DLD1 (cell line): Measurements from ENCODE around the gene TUBB1.
"Not testable (repeated sequence)": the region's sequence is repeated elsewhere in the genome, so short reads cannot be mapped to it uniquely, and the experiment has no call there.

ENCODE experiments used
- in situ Hi-C: cut with HindIII; loops from 2 replicates; pipeline ENCODE4 v1.10.0; 2017; ENCODE audit warnings: low sequenced_read_pairs

TUBB1 gene

GRCh38 chr20:59004763-59005522 is 14.3 kb upstream of the TUBB1 start:
- in situ Hi-C loops, result loop anchor here (5.0 kb wide), 1 partner anchor 63 kb away; no protein-coding TSS in a partner anchor

DNA sequence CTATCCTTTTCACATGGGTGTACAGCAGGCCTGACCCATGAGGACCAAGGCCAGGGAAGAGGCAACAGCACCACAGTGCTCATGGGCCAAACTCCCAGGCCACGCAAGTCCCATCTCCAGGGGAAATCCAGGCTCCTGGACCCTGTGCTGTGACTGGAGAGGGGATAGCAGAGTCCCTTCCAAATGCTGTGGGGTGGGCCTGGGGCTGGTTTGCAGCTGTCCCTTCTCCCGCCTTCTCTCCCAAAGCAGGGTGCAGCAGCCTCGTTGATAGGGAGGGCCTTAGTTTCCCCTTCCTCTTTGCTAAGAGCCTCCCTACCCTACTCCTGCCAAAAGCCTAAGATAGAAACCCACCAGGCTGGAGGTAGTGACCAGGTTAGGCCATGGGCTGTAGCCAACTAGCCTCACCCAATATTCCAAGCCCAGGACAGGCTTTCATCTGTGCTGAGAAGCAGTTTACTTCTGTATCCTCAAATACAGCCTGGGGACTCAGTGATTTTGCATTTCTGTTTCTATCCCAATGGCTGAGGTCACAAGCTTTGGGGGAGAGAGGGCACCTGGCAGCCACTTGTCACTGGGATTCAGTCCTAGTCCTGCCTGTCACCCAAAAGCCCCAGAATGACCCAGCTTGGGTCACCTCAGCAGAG is 13.6 kb upstream of the TUBB1 start:
- in situ Hi-C loops, result loop anchor here (5.0 kb wide), 1 partner anchor 63 kb away; no protein-coding TSS in a partner anchor

DNA sequence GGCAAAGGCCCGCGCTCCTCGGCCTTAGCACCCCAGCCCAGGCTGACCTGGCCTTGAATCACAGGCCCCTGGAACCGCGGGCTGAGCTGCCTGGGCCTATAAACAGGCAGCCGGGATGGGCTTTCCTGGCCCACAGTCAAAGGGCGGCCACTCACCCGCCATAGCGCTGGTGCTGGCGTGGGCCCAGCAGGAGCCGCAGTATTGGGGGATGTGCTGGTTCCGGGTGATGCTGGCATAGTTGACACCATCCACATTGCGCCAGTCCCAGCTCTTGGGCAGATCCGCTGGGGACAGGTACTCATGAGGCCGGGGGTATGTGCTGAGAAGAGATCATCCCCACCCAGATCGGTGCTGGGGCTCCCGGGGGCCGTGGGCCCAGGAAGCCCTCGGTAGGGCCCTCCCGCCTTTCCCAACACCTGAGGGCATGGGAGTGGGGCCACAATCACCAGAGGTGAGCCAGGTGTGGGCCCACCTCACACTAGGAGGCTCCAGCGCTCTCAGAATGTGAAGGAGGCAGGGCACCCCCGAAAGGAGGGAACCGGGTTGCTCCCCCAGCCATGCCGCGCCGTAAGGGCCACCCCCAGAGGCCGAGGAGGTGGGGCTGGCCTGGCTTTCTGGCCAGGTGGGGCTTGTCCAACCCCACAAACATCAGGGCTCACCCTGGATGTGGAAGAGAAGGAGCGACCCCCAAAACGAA is 12.9 kb upstream of the TUBB1 start:
- in situ Hi-C loops, result loop anchor here (5.0 kb wide), 1 partner anchor 64 kb away; no protein-coding TSS in a partner anchor

DNA sequence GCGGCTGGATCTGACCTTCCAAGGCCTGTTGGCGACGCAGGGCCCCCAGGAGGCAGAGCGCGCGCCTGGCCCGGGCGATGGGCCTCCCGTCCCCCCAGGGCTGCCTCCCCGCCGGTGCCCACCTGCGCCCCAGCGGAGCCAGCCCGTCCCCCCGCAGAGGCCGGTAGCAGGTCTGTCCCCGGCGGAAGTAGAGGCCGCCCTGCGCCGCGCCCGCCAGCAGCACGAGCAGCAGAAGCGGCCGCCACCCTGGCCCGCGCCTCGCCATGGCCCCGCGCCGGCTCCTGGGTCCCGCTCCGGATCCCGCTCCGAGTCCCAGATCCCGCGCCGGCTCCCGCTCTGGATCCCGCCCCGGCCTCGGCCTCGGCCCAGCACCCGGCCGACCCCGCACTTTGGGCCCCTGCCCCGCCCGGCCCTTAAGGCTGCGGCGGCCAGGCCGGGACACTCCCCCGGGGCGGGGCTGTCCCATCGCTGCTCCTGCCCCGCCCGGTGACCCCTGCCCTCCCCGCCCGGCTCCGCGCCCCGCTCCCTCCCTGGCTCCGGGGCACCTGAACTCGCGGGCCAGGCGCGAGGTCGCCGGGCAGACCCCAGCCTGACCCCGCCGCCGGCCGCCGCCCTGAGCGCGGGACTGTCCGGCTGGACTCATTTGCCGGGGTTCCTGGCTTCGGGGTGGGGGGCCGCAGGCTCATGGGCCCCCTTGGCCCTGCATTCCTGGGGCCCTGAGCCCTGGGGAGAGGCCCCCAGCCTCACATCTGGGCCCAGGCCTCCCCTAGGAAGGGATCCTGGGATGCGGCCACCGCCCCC is 12.2 kb upstream of the TUBB1 start, which contains the start of gene CTSZ:
Gene CTSZ (minus strand): TSS at position 391 of the 801 bp plus-strand sequence. CDS start 126 bp downstream, at position 265.
- in situ Hi-C loops, result loop anchor here (5.0 kb wide), 1 partner anchor 65 kb away; no protein-coding TSS in a partner anchor

- in situ Hi-C loops, result loop anchor here (5.0 kb wide), 1 partner anchor 66 kb away; no protein-coding TSS in a partner anchor
Observed at GRCh38 chr20:59007665-59008511, 11.3 kb upstream of the TUBB1 start.

DNA sequence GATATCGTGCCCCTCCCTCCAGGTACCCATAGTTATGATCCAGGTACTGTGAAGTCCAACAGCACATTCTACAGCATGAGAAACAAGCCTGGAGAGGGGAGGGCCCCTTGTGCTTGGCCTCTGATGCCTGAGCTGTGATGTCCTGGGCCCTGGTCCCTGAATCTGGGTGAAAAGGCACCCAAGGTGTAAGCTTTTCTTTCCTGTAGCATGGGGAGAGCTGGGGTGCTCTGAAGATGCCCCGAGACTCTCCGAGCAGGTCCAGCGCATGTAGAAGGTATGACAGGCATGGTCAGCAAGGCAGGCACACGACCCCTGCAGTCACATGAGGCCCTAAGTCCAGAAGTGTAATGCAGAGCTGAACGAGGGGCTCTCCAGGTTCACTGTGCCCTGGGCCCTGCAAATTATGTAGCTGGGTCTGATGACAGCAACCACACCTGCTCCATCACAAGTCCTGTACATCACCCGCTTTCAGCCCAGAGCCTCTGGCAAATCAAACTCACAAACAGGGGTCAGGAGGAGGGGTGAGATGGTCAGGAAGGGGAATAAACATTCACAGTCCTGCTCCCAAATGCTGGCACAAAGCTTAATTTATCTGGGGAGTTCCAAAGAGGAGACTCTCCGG is 10.4 kb upstream of the TUBB1 start:
- in situ Hi-C loops, result loop anchor here (5.0 kb wide), 1 partner anchor 67 kb away; no protein-coding TSS in a partner anchor

GRCh38 chr20:59010321-59010994 is 8.8 kb upstream of the TUBB1 start:
- in situ Hi-C loops, result no loop called here

DNA sequence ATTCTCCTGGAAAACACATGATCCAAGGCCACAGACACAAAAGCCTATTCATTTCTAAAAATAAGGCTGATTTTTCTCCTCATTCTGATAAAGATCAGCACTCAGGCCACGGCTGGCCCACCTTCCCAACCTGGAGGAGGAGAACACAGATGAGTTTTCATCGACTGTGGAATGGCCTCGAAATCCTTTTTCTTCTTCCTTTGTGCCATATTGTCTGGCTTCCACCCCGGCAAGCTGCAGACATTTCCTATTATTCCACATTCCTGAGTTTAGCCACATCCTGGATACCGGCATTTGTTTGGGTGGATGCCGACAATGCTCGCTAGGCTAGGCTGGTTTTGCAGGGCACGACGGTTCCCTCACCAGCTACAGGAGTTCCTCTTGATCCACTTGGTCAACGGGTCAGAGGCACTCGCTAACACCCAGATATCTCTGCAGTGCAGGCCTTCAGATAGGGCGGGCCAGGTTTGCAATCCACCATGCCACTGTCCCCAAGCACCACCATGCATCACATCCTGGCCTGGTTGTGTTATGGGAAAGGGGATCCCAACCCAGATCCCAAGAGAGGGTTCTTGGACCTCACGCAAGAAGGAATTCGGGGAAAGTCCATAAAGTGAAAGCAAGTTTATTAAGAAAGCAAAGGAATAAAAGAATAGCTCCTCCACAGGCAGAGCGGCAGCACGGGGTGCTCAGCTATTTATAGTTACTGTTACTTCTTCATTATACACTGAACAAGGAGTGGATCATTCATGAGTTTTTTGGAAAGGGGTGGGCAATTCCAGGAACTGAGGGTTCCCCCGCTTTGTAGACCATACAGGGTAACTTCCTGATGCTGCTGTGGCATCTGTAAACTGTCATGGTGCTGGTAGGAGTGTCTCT is 8.0 kb upstream of the TUBB1 start:
- in situ Hi-C loops, result no loop called here

DNA sequence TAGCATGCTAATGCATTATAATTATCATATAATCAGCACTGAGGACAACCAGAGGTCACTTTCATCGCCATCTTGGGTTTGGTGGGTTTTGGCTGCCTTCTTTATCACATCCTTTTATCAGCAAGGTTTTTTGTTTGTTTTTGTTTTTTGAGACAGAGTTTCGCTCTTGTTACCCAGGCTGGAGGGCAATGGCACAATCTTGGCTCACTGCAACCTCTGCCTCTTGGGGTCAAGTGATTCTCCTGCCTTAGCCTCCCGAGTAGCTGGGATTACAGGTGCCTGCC is 7.4 kb upstream of the TUBB1 start:
- in situ Hi-C loops, result not testable (repeated sequence)

DNA sequence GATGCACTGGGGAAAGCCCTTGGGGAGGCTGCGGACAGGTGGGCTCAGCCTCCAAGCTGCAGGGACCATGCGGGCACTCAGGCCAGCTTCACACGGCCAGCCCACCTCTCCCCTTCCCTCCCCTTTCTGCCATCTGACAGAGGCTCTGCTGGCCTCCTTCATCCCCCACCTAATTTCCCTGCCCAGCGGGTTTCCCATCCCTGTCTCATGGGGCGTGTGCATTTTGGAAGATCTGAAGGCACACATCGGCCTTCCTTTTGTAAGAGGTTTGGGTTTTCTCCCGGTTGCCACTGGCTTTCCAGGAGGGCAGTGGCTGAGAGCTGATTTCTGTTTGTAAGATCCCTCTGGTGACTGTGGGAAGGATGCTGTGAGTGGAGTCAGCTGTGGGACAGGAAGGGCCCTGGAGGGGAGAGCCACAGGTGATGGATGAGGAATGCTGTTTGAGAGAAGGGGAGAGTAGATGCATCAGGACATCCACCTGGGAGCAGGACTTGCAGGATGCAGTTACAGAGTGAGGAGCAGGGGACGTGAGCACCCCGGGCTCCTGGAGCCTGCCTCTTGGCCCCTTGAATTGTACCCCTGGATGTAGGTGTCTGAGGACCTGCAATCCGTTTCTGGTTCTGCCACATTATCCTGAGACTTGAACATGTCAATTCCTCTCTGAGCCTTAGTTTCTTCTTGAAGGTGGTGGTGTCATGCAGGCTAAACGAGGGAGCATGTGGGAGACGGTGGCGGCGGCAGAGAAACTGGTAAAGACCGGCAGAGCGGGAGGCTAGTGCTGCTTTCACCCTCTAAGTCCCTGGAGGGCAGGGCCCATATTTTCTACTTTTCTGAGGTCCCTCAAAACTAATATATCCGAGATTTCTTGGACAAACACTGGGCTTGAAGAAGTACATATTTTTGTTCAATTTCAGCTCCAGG is 5.9 kb upstream of the TUBB1 start:
- in situ Hi-C loops, result no loop called here

- in situ Hi-C loops, result no loop called here
Observed at GRCh38 chr20:59013959-59014608, 5.1 kb upstream of the TUBB1 start.

DNA sequence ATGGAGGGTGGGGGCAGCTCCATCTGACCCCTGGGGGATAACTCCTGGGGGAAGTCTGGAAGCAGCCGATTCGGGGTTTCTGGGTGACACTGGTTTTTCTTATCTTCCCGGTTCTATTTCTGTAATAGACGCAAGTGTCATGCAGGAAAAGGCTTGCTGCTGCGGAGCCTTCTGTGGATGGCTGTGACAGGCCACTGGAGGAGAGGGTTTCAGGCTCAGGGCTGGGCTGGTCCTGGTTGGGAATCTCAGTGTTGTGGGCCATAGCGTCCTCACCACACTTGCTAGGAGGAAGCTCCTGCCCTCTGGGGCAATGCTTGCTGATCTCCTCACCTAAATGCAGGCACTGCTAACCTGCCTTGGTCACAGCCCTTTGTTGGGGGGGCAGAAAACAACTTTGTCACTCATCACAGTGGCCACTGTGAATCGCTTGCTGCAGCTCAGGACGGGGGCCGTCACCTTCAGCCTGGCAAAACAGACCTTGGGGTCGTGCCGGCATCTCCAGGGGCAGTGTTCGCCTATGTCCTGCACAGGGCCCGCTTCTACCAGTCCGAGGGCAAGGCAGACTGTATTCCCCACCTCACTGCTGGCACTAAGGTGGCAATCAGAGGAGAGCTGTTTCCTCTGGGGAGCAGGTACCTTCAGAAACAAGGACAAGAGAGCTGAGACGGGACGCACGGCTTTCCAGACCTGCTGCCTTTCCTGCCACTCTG is 4.4 kb upstream of the TUBB1 start:
- in situ Hi-C loops, result no loop called here

DNA sequence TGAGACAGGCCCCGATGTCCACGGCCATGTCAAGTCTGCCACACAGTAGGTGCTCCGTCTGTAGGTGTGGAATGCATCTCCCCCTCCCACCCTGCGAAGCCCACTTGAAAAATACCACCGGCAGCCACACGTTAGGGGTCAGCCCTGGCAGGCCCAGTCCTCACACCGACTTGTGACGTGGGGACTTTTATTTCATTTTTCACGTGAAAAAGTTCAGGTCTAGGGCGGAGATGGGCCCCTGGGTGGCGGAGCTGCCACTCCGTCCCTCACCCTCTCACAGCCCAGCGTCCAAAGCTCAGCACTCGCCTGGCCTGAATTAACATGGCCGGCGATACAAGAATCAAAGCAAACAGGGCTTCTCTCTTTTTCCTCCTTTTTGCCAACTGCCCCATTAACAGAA is 3.8 kb upstream of the TUBB1 start:
- in situ Hi-C loops, result no loop called here

- in situ Hi-C loops, result no loop called here
Observed at GRCh38 chr20:59015812-59016711, 3.2 kb upstream of the TUBB1 start.
